Psoas muscle (tissue), 8 donors: ENCODE results near the gene LTBP1. TPM values are rescaled to one million over a fixed set of nuclear protein-coding genes. Genes with fewer than 3 reads are reported as not detected.
A peak's percentile ranks its signal among the peaks of the same experiment; 100 is the strongest.

ENCODE experiments used
- ATAC-seq, 4 donors: fragments of 200-7000 bp; cut with Tn5 transposase; one replicate each; pipeline ENCODE4 v1.9.1; 2020; ENCODE audit warnings: moderate library complexity in 3 of 4, mild to moderate bottlenecking in 2 of 4
- DNase-seq, 2 donors: peaks; one replicate each; pipeline ENCODE4 v3.0.0-alpha.2; 2020
- H3K27ac ChIP-seq: fragments of 200-600 bp; one replicate; pipeline ENCODE4 v1.8.0; 2022
- H3K27me3 ChIP-seq, 3 donors: fragments of 200-600 bp in 1 of 3; one replicate each; pipeline versions ENCODE4 v1.6.1 to v1.8.0; 2013 to 2022; ENCODE audit warnings: low read length in 2 of 3, mild to moderate bottlenecking in 2 of 3, moderate library complexity in 1 of 3; ENCODE audit not compliant: insufficient read depth in 3 of 3
- H3K36me3 ChIP-seq, 2 donors: fragments of 200-600 bp in 1 of 2; one replicate each; pipeline versions ENCODE4 v1.6.1 to v1.8.0; 2013 to 2022; ENCODE audit warnings: low read depth in 1 of 2, mild to moderate bottlenecking in 1 of 2, moderate library complexity in 1 of 2; ENCODE audit not compliant: insufficient read depth in 1 of 2
- H3K4me1 ChIP-seq: fragments of 200-600 bp; one replicate; pipeline ENCODE4 v1.8.0; 2022
- H3K4me3 ChIP-seq: fragments of 200-600 bp; one replicate; pipeline ENCODE4 v1.8.0; 2022; ENCODE audit warnings: mild to moderate bottlenecking
- H3K9me3 ChIP-seq: fragments of 200-600 bp; one replicate; pipeline ENCODE4 v1.8.0; 2022
- CTCF ChIP-seq: fragments of 200-600 bp; IDR thresholded peaks from one replicate; pipeline ENCODE4 v1.8.0; 2022; ENCODE audit warnings: antibody characterized with exemption
- WGBS, 3 donors: extraction: QIAGEN DNeasy Blood & Tissue Kit; methylation state at CpG; one replicate each; pipeline versions ENCODE4 v1.1.6 to v1.1.7; 2013; 5-methylcytosine and 5-hydroxymethylcytosine counted together
- intact Hi-C, 2 donors: fragments of 100-400 bp; cut with DNase I; formaldehyde crosslinking; loops; one replicate each; pipeline versions ENCODE4 v1.11.0 to v1.14.2; 2022
- polyA plus RNA-seq, 3 donors: library from polyadenylated mRNA; stranded (reverse); fragments of 200-250 nt; gene quantifications; one replicate each; pipeline ENCODE4 v1.2.3, GENCODE V29; 2013
- total RNA-seq, 4 donors: library from RNA; stranded (reverse); fragmentation: NEBNext Ultra II Directional in 2 of 4; extraction: Animal tissue kit (Norgen Biotek cat#: 25700) in 2 of 4; gene quantifications; one replicate each; pipeline versions ENCODE4 v1.2.1 to v1.2.4, GENCODE V29; 2021 to 2023
- donor health status: healthy with polysubstance abuse.
- donor health status: DM: no; HTN: no; CAD: no; lungs with moderate emphysema.
- donor health status: Bipolar disorder and iron deficiency.
- donor health status: healthy.
- donor health status: DM: yes; HTN: yes; CAD: no.
- donor health status: DM: no; HTN: no; CAD: no.
- donor health status: DM: no; HTN: no; CAD: no.
- donor health status: DM: yes; HTN: yes; CAD: no.

LTBP1 gene
- total and polyA plus RNA-seq, 7 donors: 5.9 to 26.8 (median 9.5) TPM

GRCh38 chr2:33288011-33288410 is 341.3 kb downstream of the LTBP1 start:
- no peaks in the 10 kb centered on the region for H3K9me3 ChIP-seq
- 24 to 42% (median 33%) methylated on average over 1 of the region's 1 CpG for WGBS, 3 donors
- no peaks in the 10 kb centered on the region for H3K27me3 ChIP-seq
- no peak for TF ChIP-seq CTCF
- DNase-seq (no peak), ATAC-seq (no peak)
- no peak overlapping the region for H3K27ac ChIP-seq
- intact Hi-C loops: no loop called here
- H3K4me3 ChIP-seq: no peak overlapping the region
- H3K4me1 ChIP-seq: peaks cover 16% of the 10 kb centered on the region
- H3K36me3 ChIP-seq: no peaks in the 10 kb centered on the region

DNA sequence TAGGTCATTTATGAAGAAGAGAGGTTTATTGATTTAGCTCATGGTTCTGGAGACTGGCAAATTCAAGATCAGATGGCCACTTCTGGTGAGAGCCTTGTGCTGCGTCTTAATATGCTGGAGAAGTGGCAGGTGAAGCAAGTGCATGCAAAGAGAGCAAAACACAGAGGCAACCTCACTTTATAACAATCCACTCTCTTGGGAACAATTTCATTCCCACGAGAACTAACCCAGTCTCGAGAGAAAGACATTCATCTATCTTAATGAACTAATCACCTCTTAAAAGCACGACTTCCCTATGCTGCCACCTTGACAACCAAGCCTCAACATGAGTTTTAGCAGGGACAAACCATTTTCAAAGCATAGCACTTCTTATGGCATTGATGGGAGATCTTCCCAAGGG is 343.2 kb downstream of the LTBP1 start:
- Histone ChIP-seq H3K9me3 (no peaks in the 10 kb centered on the region), H3K4me3 (no peak overlapping the region), H3K27me3 (no peaks in the 10 kb centered on the region), H3K4me1 (peaks cover 25% of the 10 kb centered on the region), H3K36me3 (no peaks in the 10 kb centered on the region), H3K27ac (no peak overlapping the region)
- intact Hi-C loops: loop anchor here in 1 of 2 donors (10.0 kb wide), 1 partner anchor 295 kb away; no protein-coding TSS in a partner anchor
- TF ChIP-seq CTCF: no peak
- 91 to 97% (median 92%) methylated on average over 4 of the region's 4 CpGs for WGBS, 3 donors
- ATAC-seq (no peak), DNase-seq (no peak)

- peak overlapping the region; percentile 40 for H3K4me3 ChIP-seq
- no peaks in the 10 kb centered on the region for H3K27me3 ChIP-seq
- no peaks in the 10 kb centered on the region for H3K9me3 ChIP-seq
- intact Hi-C loops: loop anchor here in 1 of 2 donors (10.0 kb wide), 1 partner anchor 293 kb away; no protein-coding TSS in a partner anchor
- H3K4me1 ChIP-seq: peaks cover 28% of the 10 kb centered on the region
- no peak for DNase-seq
- WGBS, 3 donors: 10 to 22% (median 13%) methylated on average over 7 of the region's 7 CpGs
- no peaks in the 10 kb centered on the region for H3K36me3 ChIP-seq
- peak overlapping the region; percentile 53 for H3K27ac ChIP-seq
- peak in 3 of 4 donors; percentile 22 to 41 (median 35) for ATAC-seq
- no peak for TF ChIP-seq CTCF
These were observed 344.7 kb downstream of the LTBP1 start for GRCh38 chr2:33291278-33292013.

GRCh38 chr2:33292063-33292462 is 345.3 kb downstream of the LTBP1 start:
- Histone ChIP-seq H3K4me1 (peaks cover 34% of the 10 kb centered on the region), H3K9me3 (no peaks in the 10 kb centered on the region), H3K27me3 (no peaks in the 10 kb centered on the region), H3K4me3 (peak overlapping the region; percentile 40), H3K36me3 (no peaks in the 10 kb centered on the region), H3K27ac (peak overlapping the region; percentile 53)
- ATAC-seq (peak in 1 of 4 donors; percentile 21), DNase-seq (no peak)
- intact Hi-C loops: loop anchor here in 1 of 2 donors (10.0 kb wide), 1 partner anchor 293 kb away; no protein-coding TSS in a partner anchor
- WGBS, 3 donors: 75 to 83% (median 83%) methylated on average over 2 of the region's 2 CpGs
- no peak for TF ChIP-seq CTCF
